A549 (cell line): Measurements from ENCODE around the gene MYO1E. TPM values are rescaled to one million over a fixed set of nuclear protein-coding genes. Genes with fewer than 3 reads are reported as not detected.

ENCODE experiments used
- ATAC-seq, 2 experiments: fragments of 200-7000 bp in 1 of 2; fragments of >200 bp in 1 of 2; cut with Nextera tagmentation in 1 of 2; cut with Tn5 transposase in 1 of 2; 3 replicates each; pipeline versions ENCODE4 v1.8.0 to v1.9.1; 2018 to 2020; ENCODE audit warnings: mild to moderate bottlenecking in 1 of 2, moderate library complexity in 1 of 2
- CTCF ChIA-PET: fragments of 300-600 bp; sonication (Branson Sonifier 250); formaldehyde crosslinking; extraction: SDS; loops from one replicate; lab custom pipeline; 2021; ENCODE audit warnings: antibody characterized with exemption, inconsistent platforms; lab: Yijun Ruan, JAX
- POLR2A ChIA-PET: fragments of 350-600 bp; formaldehyde crosslinking; extraction: SDS; loops from one replicate; lab custom pipeline; 2021; ENCODE audit warnings: antibody characterized with exemption, inconsistent platforms; lab: Yijun Ruan, JAX
- DNase-seq, 2 experiments: peaks; one replicate each; pipeline versions ENCODE4 v3.0.0 to v3.0.0-alpha.2; 2011 to 2016; ENCODE audit warnings: low read depth in 1 of 2, low spot score in 1 of 2
- FAIRE-seq: peaks from 2 replicates; lab custom pipeline; 2011; peaks lifted over from hg19 to GRCh38; lab: Jason Lieb, UNC
- H3K27ac ChIP-seq, 2 experiments: fragments of >200 bp; sonication (Bioruptor Twin); formaldehyde crosslinking; 3 replicates each; pipeline ENCODE4 v1.5.1; 2016 to 2017
- H3K4me1 ChIP-seq: fragments of >200 bp; sonication (Bioruptor Twin); formaldehyde crosslinking; 3 replicates; pipeline ENCODE4 v1.6.1; 2016
- H3K4me2 ChIP-seq: fragments of >200 bp; sonication (Bioruptor Twin); formaldehyde crosslinking; 3 replicates; pipeline ENCODE4 v1.6.1; 2016
- H3K4me3 ChIP-seq: fragments of >200 bp; sonication (Bioruptor Twin); formaldehyde crosslinking; 3 replicates; pipeline ENCODE4 v1.5.1; 2016
- H3K9me3 ChIP-seq: fragments of >200 bp; sonication (Bioruptor Twin); formaldehyde crosslinking; 3 replicates; pipeline ENCODE4 v1.6.1; 2016
- CHD2 ChIP-seq: fragments of 150-350 bp; IDR thresholded peaks from 2 replicates; pipeline ENCODE4 v1.6.1; 2014; ENCODE audit warnings: low read length; ENCODE audit not compliant: partially characterized antibody
- EHF ChIP-seq: fragments of 250-450 bp; sonication (Bioruptor Pico); IDR thresholded peaks from 2 replicates; pipeline ENCODE4 v1.5.0; 2020; ENCODE audit warnings: mild to moderate bottlenecking
- FOXS1 ChIP-seq: fragments of 250-450 bp; sonication (Bioruptor Pico); IDR thresholded peaks from 2 replicates; pipeline ENCODE4 v1.5.0; 2020; ENCODE audit warnings: mild to moderate bottlenecking, moderate library complexity
- JUN ChIP-seq, 2 experiments: fragments of >200 bp; sonication (Bioruptor Twin); formaldehyde crosslinking; IDR thresholded peaks; 2 replicates in 1 of 2; 3 replicates in 1 of 2; pipeline ENCODE4 v1.6.1; 2016 to 2017
- JUNB ChIP-seq: fragments of >200 bp; sonication (Bioruptor Twin); formaldehyde crosslinking; IDR thresholded peaks from 2 replicates; pipeline ENCODE4 v1.6.1; 2016
- KDM1A ChIP-seq: fragments of 200-600 bp; sonication (generic); IDR thresholded peaks from 2 replicates; pipeline ENCODE4 v1.6.1; 2016; ENCODE audit warnings: low read depth, mild to moderate bottlenecking
- MAFK ChIP-seq: fragments of 450-650 bp; IDR thresholded peaks from 2 replicates; pipeline ENCODE4 v1.6.1; 2014; ENCODE audit not compliant: partially characterized antibody
- MYC ChIP-seq: IDR thresholded peaks from 2 replicates; pipeline ENCODE4 v1.6.1; 2012; ENCODE audit warnings: mild to moderate bottlenecking, inconsistent platforms, low read length, improper control_type of control experiment, borderline replicate concordance
- NFE2L2 ChIP-seq: fragments of 150-350 bp; conservative IDR thresholded peaks from 2 replicates; pipeline ENCODE4 v1.6.1; 2014; ENCODE audit warnings: low read length
- POLR2AphosphoS2 ChIP-seq: conservative IDR thresholded peaks from 2 replicates; pipeline ENCODE4 v1.6.1; 2012; ENCODE audit warnings: low read length, improper control_type of control experiment, inconsistent platforms
- RARB ChIP-seq: fragments of 250-450 bp; sonication (Bioruptor Pico); IDR thresholded peaks from 2 replicates; pipeline ENCODE4 v1.8.0; 2021; ENCODE audit warnings: mild to moderate bottlenecking, moderate library complexity
- RCOR1 ChIP-seq: fragments of 150-350 bp; IDR thresholded peaks from 2 replicates; pipeline ENCODE4 v1.6.1; 2014; ENCODE audit warnings: antibody characterized with exemption, low read length, low read depth
- RNF2 ChIP-seq: fragments of 200-600 bp; sonication (generic); IDR thresholded peaks from 2 replicates; pipeline ENCODE4 v1.6.1; 2016; ENCODE audit warnings: low read depth, mild to moderate bottlenecking, antibody characterized with exemption, moderate library complexity, borderline replicate concordance
- SMC3 ChIP-seq: fragments of >200 bp; sonication (Bioruptor Twin); formaldehyde crosslinking; IDR thresholded peaks from 3 replicates; pipeline ENCODE4 v1.6.1; 2018; ENCODE audit warnings: inconsistent platforms
- ZC3H11A ChIP-seq: fragments of 450-650 bp; IDR thresholded peaks from 2 replicates; pipeline ENCODE4 v1.6.1; 2014; ENCODE audit warnings: antibody characterized with exemption, mild to moderate bottlenecking
- ZNF302 ChIP-seq: fragments of 250-450 bp; sonication (Bioruptor Pico); IDR thresholded peaks from 2 replicates; pipeline ENCODE4 v1.9.0; 2021; ENCODE audit warnings: inconsistent platforms, mild to moderate bottlenecking, moderate library complexity
- WGBS: methylation state at CpG from one replicate; pipeline ENCODE4 v1.1.6; 2017; ENCODE audit errors: missing lambda C conversion rate; 5-methylcytosine and 5-hydroxymethylcytosine counted together
- polyA plus RNA-seq, 4 experiments: library from polyadenylated mRNA; depleted of rRNA in 3 of 4; stranded (reverse); fragments of >200 nt; fragmentation: RNase III in 1 of 4; extraction: RNeasy Plus Mini Kit Qiagen cat#74134 plus additional on column Dnase treatment in 1 of 4; gene quantifications; 2 replicates in 3 of 4; 3 replicates in 1 of 4; pipeline ENCODE4 v1.2.3, GENCODE V29; 2011 to 2017
- TF ChIP-seq, protein P1 (sequence below): fragments of >200 bp; sonication (Bioruptor Twin); formaldehyde crosslinking; IDR thresholded peaks from 3 replicates; pipeline ENCODE4 v1.5.1; 2016
- TF ChIP-seq, protein P2 (sequence below): fragments of 250-450 bp; sonication (Bioruptor Pico); IDR thresholded peaks from 2 replicates; pipeline ENCODE4 v1.5.0; 2020; ENCODE audit warnings: low read depth, mild to moderate bottlenecking, moderate library complexity
- TF ChIP-seq, protein P3 (sequence below): fragments of >200 bp; sonication (Bioruptor Twin); formaldehyde crosslinking; IDR thresholded peaks from 2 replicates; pipeline ENCODE4 v1.6.1; 2016
- TF ChIP-seq, protein P4 (sequence below): fragments of 250-450 bp; sonication (Bioruptor Pico); IDR thresholded peaks from 2 replicates; pipeline ENCODE4 v1.5.0; 2021; ENCODE audit warnings: mild to moderate bottlenecking, moderate library complexity, borderline replicate concordance
- TF ChIP-seq, protein P5 (sequence below): IDR thresholded peaks from 2 replicates; pipeline ENCODE4 v1.6.1; 2012
- TF ChIP-seq, protein P6 (sequence below): IDR thresholded peaks from 2 replicates; pipeline ENCODE4 v1.6.1; 2012; ENCODE audit warnings: low read depth, borderline replicate concordance
- TF ChIP-seq, protein P7 (sequence below): fragments of 150-350 bp; IDR thresholded peaks from 2 replicates; pipeline ENCODE4 v1.6.1; 2014; ENCODE audit warnings: low read depth, mild to moderate bottlenecking, low read length
- TF ChIP-seq, protein P8 (sequence below): IDR thresholded peaks from 2 replicates; pipeline ENCODE4 v1.6.1; 2012
- TF ChIP-seq, protein P9 (sequence below): fragments of >200 bp; sonication (Bioruptor Twin); formaldehyde crosslinking; IDR thresholded peaks from 3 replicates; pipeline ENCODE4 v1.6.1; 2016

The MYO1E gene
- polyA plus RNA-seq, 2 of the 4 experiments (the other 2 are of a cell fraction), result 202 to 497 TPM

DNA sequence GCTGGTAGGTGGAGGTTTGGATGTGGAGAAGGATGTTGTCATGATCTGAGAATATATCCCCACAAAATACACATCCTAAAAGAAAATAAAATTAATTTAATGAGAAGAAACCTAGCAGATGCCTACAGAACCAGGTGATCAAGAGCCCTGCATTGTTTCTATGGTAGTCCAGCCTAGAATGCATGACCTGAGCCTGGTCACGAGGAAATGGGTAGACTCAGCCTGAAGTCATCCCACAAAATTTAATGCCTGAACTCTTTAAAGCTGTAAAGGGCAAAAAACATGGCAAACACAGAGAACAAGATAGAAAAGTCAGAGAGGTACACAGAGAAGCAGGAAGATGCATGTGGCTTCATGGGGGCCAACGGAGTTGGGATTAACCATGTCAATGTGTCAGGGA lies 130.0 kb downstream of the MYO1E start:
- H3K4me3 ChIP-seq, result no peak overlapping the region
- ChIA-PET POLR2A (no interaction called here), CTCF (interaction anchor here (0.6 to 1.6 kb wide), 4 partner anchors 8 to 274 kb away, joined by 3 to 4 read pairs (median 4); no protein-coding TSS in a partner anchor)
- H3K4me2 ChIP-seq, result no peak overlapping the region
- ATAC-seq (no peak), DNase-seq (no peak), FAIRE-seq (no peak)
- no peaks in the 10 kb centered on the region for H3K9me3 ChIP-seq
- H3K4me1 ChIP-seq, result peaks cover 80% of the 10 kb centered on the region
- WGBS, result 69% methylated on average over 2 of the region's 2 CpGs
- peak overlapping the region in 1 of 2 experiments; percentile 26; a peak in 1 of 6 replicates for H3K27ac ChIP-seq
- TF ChIP-seq, protein P1, sequence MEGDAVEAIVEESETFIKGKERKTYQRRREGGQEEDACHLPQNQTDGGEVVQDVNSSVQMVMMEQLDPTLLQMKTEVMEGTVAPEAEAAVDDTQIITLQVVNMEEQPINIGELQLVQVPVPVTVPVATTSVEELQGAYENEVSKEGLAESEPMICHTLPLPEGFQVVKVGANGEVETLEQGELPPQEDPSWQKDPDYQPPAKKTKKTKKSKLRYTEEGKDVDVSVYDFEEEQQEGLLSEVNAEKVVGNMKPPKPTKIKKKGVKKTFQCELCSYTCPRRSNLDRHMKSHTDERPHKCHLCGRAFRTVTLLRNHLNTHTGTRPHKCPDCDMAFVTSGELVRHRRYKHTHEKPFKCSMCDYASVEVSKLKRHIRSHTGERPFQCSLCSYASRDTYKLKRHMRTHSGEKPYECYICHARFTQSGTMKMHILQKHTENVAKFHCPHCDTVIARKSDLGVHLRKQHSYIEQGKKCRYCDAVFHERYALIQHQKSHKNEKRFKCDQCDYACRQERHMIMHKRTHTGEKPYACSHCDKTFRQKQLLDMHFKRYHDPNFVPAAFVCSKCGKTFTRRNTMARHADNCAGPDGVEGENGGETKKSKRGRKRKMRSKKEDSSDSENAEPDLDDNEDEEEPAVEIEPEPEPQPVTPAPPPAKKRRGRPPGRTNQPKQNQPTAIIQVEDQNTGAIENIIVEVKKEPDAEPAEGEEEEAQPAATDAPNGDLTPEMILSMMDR, result no peak
- TF ChIP-seq, protein P2, sequence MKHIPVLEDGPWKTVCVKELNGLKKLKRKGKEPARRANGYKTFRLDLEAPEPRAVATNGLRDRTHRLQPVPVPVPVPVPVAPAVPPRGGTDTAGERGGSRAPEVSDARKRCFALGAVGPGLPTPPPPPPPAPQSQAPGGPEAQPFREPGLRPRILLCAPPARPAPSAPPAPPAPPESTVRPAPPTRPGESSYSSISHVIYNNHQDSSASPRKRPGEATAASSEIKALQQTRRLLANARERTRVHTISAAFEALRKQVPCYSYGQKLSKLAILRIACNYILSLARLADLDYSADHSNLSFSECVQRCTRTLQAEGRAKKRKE (CRISPR knock-in tag), result no peak
- no peak for TF ChIP-seq KDM1A
- TF ChIP-seq POLR2AphosphoS2, result no peak
- no peak for TF ChIP-seq ZNF302
- TF ChIP-seq, protein P3, sequence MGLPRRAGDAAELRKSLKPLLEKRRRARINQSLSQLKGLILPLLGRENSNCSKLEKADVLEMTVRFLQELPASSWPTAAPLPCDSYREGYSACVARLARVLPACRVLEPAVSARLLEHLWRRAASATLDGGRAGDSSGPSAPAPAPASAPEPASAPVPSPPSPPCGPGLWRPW, result no peak
- TF ChIP-seq, protein P4, sequence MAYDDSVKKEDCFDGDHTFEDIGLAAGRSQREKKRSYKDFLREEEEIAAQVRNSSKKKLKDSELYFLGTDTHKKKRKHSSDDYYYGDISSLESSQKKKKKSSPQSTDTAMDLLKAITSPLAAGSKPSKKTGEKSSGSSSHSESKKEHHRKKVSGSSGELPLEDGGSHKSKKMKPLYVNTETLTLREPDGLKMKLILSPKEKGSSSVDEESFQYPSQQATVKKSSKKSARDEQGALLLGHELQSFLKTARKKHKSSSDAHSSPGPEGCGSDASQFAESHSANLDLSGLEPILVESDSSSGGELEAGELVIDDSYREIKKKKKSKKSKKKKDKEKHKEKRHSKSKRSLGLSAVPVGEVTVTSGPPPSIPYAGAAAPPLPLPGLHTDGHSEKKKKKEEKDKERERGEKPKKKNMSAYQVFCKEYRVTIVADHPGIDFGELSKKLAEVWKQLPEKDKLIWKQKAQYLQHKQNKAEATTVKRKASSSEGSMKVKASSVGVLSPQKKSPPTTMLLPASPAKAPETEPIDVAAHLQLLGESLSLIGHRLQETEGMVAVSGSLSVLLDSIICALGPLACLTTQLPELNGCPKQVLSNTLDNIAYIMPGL, result no peak
- no peak for TF ChIP-seq JUN (IDR thresholded peaks at IDR 0.05)
- no peak for TF ChIP-seq SMC3
- no peak for TF ChIP-seq MAFK
- TF ChIP-seq RARB (CRISPR knock-in tag), result no peak
- TF ChIP-seq, protein P5, sequence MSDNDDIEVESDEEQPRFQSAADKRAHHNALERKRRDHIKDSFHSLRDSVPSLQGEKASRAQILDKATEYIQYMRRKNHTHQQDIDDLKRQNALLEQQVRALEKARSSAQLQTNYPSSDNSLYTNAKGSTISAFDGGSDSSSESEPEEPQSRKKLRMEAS, result no peak
- TF ChIP-seq, protein P6, sequence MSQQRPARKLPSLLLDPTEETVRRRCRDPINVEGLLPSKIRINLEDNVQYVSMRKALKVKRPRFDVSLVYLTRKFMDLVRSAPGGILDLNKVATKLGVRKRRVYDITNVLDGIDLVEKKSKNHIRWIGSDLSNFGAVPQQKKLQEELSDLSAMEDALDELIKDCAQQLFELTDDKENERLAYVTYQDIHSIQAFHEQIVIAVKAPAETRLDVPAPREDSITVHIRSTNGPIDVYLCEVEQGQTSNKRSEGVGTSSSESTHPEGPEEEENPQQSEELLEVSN, result no peak
- TF ChIP-seq FOXS1 (CRISPR knock-in tag), result no peak
- no peak for TF ChIP-seq MYC
- TF ChIP-seq JUNB, result no peak
- TF ChIP-seq EHF (CRISPR knock-in tag), result no peak
- no peak for TF ChIP-seq NFE2L2
- TF ChIP-seq, protein P7, sequence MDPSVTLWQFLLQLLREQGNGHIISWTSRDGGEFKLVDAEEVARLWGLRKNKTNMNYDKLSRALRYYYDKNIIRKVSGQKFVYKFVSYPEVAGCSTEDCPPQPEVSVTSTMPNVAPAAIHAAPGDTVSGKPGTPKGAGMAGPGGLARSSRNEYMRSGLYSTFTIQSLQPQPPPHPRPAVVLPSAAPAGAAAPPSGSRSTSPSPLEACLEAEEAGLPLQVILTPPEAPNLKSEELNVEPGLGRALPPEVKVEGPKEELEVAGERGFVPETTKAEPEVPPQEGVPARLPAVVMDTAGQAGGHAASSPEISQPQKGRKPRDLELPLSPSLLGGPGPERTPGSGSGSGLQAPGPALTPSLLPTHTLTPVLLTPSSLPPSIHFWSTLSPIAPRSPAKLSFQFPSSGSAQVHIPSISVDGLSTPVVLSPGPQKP, result no peak

DNA sequence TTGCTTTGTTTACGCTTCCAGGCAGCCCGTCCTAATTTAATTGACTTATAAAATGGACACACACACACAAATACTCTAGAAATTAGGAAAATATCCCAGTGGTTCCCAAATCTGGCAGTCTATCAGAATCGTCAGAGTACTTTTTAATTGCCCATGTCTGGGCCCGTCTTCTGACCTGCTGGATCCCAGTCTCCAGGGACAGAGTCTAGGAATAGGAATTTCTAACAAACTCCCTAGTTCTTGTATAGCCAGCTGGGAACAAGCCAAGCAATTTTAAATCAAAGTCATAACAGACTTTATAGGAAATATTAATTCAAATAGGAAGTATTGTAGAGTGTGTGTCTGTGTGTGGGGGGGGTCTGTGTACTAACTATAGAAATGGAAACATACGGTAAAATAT lies 132.6 kb downstream of the MYO1E start:
- Histone ChIP-seq H3K4me1 (peaks cover 71% of the 10 kb centered on the region), H3K27ac (peak overlapping the region in 1 of 2 experiments; percentile 28; a peak in 1 of 6 replicates), H3K4me3 (no peak overlapping the region), H3K9me3 (no peaks in the 10 kb centered on the region), H3K4me2 (no peak overlapping the region)
- DNase-seq, result no peak
- WGBS, result 95% methylated on average over 5 of the region's 5 CpGs
- POLR2A ChIA-PET, result no interaction called here
- CTCF ChIA-PET, result interaction anchor here (1.1 to 4.1 kb wide), 3 partner anchors 8 to 16 kb away, joined by 3 to 20 read pairs (median 5); no protein-coding TSS in a partner anchor
- ATAC-seq, result no peak
- no peak for FAIRE-seq
- TF ChIP-seq RNF2 (no peak), RCOR1 (no peak), JUN (IDR thresholded peaks at IDR 0.05) (no peak), RARB (CRISPR knock-in tag) (no peak), CHD2 (no peak), ZC3H11A (no peak)
- TF ChIP-seq, protein P8, sequence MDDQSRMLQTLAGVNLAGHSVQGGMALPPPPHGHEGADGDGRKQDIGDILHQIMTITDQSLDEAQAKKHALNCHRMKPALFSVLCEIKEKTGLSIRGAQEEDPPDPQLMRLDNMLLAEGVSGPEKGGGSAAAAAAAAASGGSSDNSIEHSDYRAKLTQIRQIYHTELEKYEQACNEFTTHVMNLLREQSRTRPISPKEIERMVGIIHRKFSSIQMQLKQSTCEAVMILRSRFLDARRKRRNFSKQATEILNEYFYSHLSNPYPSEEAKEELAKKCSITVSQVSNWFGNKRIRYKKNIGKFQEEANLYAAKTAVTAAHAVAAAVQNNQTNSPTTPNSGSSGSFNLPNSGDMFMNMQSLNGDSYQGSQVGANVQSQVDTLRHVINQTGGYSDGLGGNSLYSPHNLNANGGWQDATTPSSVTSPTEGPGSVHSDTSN, result no peak
- TF ChIP-seq, protein P1, result no peak
- TF ChIP-seq, protein P5, result no peak
- TF ChIP-seq, protein P9, sequence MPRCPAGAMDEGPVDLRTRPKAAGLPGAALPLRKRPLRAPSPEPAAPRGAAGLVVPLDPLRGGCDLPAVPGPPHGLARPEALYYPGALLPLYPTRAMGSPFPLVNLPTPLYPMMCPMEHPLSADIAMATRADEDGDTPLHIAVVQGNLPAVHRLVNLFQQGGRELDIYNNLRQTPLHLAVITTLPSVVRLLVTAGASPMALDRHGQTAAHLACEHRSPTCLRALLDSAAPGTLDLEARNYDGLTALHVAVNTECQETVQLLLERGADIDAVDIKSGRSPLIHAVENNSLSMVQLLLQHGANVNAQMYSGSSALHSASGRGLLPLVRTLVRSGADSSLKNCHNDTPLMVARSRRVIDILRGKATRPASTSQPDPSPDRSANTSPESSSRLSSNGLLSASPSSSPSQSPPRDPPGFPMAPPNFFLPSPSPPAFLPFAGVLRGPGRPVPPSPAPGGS, result no peak
